K562 (cell line): ENCODE results near the gene MGP.

Experiments used
- CTCF ChIP-seq, 3 experiments: IDR thresholded peaks in 2 of 3; conservative IDR thresholded peaks in 1 of 3; 2 replicates each; pipeline ENCODE4 v1.5.1; 2011 to 2012; ENCODE audit warnings: low read length in 3 of 3, mild to moderate bottlenecking in 3 of 3, control low read depth in 2 of 3, improper control_type of control experiment in 1 of 3, inconsistent platforms in 1 of 3, low read depth in 1 of 3, mixed read lengths in 1 of 3, moderate library complexity in 1 of 3; ENCODE audit not compliant: insufficient read depth in 2 of 3
- JUN ChIP-seq, 2 experiments: sonication (generic) in 1 of 2; formaldehyde crosslinking in 1 of 2; IDR thresholded peaks; 2 replicates each; pipeline versions ENCODE4 v1.6.1 to v1.8.0; 2012 to 2022; ENCODE audit warnings: borderline replicate concordance in 2 of 2, mild to moderate bottlenecking in 2 of 2, improper control_type of control experiment in 1 of 2, low read depth in 1 of 2, low read length in 1 of 2, missing genetic modification reagents in 1 of 2
- POLR2AphosphoS5 ChIP-seq: IDR thresholded peaks from 2 replicates; pipeline ENCODE4 v1.6.1; 2011; ENCODE audit warnings: mild to moderate bottlenecking, low read depth, low read length, moderate library complexity; ENCODE audit not compliant: control insufficient read depth, insufficient read depth
- RFX1 ChIP-seq: fragments of 450-650 bp; IDR thresholded peaks from 2 replicates; pipeline ENCODE4 v1.6.1; 2016; ENCODE audit warnings: mild to moderate bottlenecking, moderate library complexity

GRCh38 chr12:14873440-14874185 is 12.0 kb downstream of the MGP start:
- TF ChIP-seq RFX1 (no peak), JUN (IDR thresholded peaks at IDR 0.05; ENCODE audit: borderline replicate concordance, low read depth, low read length) (no peak), JUN (CRISPR knock-in tag; IDR thresholded peaks at IDR 0.05; ENCODE audit: borderline replicate concordance) (no peak), CTCF (IDR thresholded peaks at IDR 0.05 in 2 of 3, conservative IDR thresholded peaks at IDR 0.05 in 1 of 3; ENCODE audit: insufficient read depth in 2 of 3, low read depth in 1 of 3, low read length in 3 of 3) (no peak), POLR2AphosphoS5 (no peak)
